HL-60 (cell line): ENCODE measurements around the gene JADE2.

Experiments used
- CTCF ChIP-seq: IDR thresholded peaks from one replicate; pipeline ENCODE4 v1.5.1; 2011; ENCODE audit warnings: low read length, control low read depth, inconsistent platforms; ENCODE audit not compliant: insufficient read depth
- GABPA ChIP-seq: IDR thresholded peaks from 2 replicates; pipeline ENCODE4 v1.6.1; 2012; ENCODE audit warnings: low read depth
- POLR2AphosphoS5 ChIP-seq: IDR thresholded peaks from 2 replicates; pipeline ENCODE4 v1.6.1; 2012; ENCODE audit warnings: low read depth
- REST ChIP-seq: IDR thresholded peaks from 2 replicates; pipeline ENCODE4 v1.6.1; 2012; ENCODE audit warnings: low read depth; ENCODE audit not compliant: insufficient replicate concordance
- SPI1 ChIP-seq: IDR thresholded peaks from 2 replicates; pipeline ENCODE4 v1.6.1; 2012; ENCODE audit warnings: low read depth, mild to moderate bottlenecking, borderline replicate concordance

- no peak for TF ChIP-seq CTCF
- no peak for TF ChIP-seq POLR2AphosphoS5
- no peak for TF ChIP-seq SPI1
- no peak for TF ChIP-seq REST
- no peak for TF ChIP-seq GABPA
Observed at GRCh38 chr5:134540747-134541733, 15.6 kb downstream of the JADE2 start.
